GM19043 (cell line): ENCODE measurements around the gene SCAANT1.

Experiments used
- ATAC-seq: cut with Tn5 transposase; IDR thresholded peaks from one replicate; pipeline ENCODE4 v1.9.1; 2021; ENCODE audit warnings: low read depth; ENCODE audit not compliant: unreplicated experiment

The SCAANT1 gene

DNA sequence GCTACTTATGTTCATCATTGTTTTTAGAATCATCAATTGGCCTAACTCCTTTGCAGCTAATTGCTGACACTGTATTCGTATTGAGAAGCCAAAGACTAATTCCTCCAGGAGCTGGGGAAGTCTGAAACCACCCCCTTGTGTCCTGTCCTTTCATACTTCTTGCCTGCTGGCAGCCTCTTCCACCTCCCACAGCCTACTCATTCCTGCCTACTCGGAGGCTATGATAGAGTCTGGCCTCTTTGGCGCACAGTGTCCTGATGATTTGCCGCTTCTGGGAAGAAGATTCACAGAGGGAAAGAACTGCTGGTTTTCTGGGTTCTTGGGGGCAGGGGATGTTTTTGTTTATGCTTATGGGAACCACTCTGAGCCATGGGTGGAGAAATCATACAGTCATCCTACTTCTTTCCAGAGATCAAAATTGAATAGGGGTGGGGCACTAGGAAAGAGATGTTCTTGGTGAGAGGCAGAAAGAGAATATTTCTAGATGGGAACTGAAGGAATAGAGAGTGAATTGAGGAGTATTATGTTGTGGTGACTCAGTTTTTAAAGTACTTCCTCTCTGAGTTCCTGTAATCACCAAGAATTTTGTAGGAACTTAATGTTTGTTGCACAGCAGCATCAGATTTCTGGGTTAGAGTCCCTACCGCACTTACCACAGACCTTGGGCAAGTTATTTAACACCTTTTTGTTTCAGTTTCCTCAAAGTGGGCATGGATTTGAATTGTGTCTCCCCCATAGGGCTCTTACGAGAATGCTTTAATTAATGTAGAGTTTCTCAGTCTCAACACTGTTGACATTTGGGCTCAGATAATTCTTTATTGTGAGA is 22.1 kb upstream of the SCAANT1 start:
- no peak for ATAC-seq

DNA sequence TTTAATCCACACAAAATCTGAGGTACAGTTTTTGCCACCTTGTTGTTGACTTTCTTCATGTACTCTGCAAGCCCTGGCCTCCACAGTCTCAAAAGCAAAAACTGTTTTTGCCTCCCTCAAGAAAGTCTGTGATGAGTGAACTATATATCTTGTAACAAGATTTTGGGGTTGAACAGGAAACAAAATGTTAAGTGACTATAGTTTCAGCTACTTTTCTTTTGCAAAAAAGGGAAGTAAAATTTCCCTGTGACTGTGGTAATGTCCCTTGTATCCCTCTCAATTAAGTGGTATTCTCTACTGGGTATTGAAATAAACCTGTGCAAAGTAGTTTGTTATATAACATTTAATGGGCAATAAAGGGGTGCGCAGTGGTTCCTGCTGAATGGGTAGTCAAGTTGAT is 21.3 kb upstream of the SCAANT1 start:
- peak; percentile 67 for ATAC-seq

DNA sequence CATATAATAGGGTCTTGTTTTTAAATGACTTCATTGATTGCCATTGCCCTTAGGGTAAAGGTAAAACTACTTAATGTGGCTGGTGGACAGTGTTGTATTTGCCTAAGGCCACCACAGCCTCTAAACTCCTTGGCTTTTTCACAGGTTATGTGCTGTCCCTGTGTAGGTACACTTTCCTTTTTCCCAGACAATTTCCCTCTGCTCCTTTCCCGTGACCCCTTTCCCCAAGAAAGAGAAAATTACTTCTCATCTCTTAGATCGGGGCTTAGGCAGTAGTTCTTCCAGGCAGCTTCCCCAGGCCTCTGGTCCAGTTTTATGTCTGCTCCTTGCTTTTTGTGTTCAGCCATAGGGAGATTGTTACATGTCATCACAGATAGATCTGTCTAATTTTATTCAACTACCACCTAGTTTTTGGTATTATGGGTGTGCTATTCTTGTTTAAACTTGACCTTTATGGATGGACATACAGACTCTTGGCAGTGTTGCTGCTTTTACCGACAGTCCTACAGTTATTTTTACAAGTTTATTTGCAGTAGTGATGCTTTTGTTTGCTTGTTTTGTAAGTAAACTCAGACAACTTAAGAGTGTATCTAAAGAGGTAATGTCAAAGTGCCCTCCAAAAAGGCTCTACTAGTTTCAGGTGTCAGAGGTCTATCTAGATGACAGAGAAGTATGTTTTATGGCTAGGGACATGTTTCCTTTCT is 20.5 kb upstream of the SCAANT1 start:
- no peak for ATAC-seq

DNA sequence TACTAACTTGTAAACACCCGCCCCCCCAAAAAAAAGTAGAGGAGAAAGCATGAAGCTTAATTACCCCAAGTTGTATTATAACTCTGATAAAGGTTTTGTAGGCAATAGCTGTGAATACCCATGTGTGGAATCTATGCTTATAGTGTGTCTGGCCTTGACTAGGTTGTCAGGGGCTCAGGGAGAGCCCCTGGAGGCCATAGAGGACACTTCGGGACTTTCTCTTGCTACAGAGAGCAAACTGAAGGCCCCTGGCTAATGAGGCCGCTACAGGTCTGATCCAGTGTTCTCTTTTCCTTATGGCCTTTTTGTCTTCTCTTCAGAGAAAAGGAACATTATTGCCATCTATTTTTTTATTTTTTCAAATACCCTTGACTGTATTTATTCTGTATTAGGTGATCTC is 19.1 kb upstream of the SCAANT1 start:
- no peak for ATAC-seq

DNA sequence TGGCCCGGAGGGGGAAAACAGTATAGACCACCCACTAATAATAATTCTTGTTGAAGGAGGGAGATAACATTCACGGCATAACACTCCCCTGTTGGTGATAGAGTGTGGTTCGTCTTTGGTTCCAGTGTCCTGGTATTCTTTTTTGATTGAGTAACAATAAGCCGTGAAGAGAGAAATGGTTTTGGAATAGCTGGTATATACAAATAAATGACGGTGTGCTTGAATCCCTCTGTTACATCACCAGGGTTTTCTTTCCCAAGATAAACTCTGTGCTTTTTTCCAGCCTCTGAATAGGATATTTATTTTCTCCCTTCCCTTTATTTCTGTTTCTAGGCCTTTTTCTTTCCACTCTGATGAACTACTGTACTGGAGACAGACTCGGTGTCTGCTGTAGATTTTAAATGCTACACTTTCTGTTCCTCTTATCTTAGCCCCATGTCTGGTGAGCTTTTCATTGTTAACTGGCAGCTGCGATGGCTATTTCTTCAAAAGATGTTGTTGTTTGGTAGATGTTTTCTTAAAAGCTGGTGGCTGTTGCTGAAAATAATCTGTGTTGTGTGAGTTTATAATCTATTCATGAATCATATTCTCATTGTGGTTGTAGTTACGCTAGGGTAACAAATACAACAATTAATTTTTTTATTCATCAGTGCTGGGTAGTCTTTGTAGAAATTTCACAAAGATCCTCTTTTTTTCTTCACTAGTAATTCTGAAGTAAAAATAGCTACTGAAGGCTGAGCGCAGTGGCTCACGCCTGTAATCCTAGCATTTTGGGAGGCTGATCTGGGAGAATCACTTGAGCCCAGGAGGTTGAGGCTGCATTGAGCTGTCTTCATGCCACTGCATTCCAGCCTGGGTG is 15.5 kb upstream of the SCAANT1 start:
- ATAC-seq, result peak; percentile 89

DNA sequence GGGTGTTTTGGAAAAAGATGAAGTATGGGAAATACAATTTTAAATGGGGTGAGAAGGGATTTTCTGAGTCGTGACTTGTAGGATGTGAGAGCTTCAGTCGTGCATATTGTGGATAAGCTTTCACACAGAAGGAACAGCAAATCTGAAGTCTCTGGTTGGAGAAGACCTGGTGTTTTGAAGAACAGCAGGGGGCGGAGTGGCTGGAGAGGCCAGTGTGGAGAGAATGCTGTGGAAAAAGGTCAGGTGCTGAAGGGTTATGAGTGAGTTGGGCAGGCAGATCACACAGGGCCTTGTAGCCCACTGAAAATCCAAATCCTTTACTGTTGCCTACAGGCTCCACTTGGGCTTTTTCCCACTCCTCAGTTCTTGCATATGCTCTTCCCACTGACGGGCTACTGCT is 14.1 kb upstream of the SCAANT1 start:
- no peak for ATAC-seq

DNA sequence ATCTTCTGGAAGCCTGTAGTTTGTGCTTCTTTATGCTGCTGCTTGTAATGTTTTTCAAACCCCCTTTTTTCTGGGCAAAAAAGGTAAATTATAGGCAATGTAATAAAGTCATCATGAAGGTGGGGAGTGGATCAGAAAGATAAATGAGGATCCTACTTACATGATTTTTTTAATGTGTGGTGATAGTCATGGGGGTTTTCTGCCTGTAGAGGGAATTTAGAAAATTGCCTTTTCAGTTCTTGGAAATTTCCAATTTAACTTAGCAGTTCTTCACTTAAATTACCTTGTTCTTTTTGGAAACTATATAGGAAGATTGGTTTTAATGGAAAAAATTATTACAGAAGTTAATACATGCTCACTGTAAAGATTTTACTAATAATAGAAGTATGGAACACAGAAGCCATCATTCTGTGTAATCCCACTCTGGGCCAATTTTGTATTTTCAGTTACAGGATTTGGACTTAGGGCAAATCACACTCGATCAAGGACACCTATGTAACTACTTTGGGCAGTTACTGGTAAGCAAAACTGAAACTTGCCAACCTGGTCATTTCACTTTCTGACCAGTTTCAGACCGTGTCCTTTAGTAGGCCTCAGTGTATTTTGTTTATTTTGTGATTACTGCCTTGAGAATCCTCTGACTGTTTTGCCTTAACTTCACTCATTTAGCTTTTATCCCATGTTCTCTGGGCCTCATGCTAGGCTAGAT is 10.5 kb upstream of the SCAANT1 start:
- peak; percentile 3 for ATAC-seq

DNA sequence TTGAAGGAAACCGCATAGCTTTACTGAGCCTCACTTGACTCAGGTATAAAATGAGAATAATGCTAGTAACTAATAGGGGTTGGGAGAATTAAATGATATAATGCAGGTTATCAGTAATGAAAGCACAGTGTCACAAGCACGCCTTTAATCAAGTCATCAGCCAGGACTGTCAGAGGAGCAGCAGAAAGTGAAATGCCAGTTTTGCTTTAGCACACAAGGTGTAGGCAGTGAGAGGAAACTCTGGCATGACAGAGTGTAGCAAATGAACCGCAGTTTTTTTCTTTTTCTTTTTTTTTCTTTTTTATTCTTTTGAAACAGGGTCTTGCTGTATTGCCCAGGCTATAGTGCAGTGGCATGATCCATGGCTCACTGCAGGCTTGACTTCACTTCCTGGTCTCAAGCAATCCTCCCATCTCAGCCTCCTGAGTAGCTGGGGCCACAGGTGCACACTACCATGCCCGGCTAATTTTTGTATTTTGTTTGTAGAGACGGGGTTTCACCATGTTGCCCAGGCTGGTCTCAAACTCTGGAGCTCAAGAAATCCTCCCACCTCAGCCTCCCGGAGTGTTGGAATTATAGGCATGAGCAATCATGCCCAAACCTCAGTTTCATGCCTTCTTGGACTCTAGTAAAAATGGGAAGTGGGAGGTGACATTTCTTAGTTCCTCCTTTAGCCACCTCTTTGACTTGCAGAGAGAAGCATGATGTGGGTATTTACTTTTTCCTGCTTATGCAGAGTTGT is 9.7 kb upstream of the SCAANT1 start:
- peak; percentile 82 for ATAC-seq

DNA sequence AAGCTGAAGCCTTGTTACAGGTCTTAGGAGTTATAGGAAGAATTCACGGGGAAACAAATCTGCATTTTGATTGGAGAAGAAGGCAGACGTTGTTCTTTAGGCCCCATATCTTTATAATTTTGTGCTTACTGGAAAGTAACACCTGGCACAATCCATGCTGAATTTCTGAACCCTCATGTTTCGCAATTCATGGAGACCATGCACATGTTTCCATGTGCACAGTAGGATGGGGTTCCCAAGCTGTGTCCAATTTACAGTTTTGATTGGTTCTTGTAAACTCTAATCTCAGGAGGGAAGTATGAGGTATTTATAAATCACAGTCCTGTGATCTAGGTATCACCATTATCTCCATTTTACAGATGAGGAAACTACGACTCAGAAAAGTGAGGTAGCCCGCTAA is 7.8 kb upstream of the SCAANT1 start:
- ATAC-seq, result no peak

DNA sequence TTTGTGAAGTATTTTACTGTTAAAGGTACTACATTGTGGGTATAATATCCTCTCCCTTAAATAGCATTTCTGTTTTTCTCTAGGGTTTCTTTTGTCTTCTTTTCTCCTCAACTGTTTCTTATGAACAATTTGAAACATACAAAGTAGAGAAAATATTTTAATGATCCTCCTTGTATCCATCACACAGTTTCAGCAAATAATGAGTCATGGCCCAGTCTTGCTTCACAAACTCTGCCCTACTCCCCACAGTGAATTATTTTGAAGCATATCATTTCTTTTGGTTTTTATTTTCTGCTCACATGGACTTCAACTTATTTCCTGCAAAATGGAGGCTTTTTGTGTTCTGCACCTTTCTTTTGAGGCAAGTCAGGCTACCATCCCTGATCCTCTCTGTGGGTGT is 6.1 kb upstream of the SCAANT1 start:
- ATAC-seq, result no peak

DNA sequence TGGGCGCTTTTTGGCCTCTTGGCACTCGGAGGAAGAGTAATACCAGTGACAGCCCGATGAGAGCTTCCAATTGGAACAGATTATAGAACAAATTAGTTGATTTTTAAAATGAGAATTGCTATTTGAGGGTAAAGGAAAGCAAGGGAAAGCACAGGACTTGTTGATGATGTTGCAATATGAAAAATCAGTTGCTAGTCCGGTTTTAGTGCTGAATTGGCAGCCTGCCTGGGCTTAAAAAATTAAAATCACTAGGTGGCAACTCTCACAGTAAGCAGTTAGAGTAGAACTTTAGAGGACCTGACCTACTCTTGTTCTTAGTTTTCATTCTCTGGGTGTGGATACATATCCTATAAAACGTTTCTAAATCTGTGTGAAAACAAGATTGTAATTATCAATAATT is 2.1 kb upstream of the SCAANT1 start:
- ATAC-seq, result no peak

DNA sequence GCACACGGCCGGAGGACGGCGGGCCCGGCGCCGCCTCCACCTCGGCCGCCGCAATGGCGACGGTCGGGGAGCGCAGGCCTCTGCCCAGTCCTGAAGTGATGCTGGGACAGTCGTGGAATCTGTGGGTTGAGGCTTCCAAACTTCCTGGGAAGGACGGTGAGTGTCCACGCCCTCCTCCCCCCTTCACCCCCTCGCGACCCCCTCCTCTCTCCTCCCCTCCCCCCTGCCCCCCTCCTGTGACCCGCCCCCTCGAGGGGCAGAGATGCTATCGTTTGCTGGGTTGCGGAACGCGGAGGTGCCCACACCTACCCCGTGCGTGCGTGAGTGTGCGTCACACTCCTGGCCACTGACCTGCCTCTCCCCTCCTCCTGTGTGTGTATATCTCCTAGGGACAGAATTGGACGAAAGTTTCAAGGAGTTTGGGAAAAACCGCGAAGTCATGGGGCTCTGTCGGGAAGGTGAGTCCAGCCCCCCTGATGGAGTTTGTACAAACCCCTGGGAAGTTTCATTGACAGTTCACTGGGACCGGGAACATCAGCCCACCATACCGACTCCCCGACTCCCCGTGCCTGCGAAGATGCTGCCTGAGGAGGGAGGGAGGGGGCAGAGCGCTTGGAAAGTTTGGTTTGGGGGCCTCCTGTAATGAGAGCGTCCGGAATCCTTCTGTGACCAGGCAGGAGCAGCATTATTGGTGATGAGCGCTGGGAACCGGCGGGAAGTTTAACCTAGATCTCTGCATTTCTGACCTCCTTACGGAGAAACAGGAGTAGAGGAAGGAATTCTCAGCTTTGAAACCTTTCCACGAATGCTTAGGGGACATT is 795 bp upstream of the SCAANT1 start:
- ATAC-seq, result peak; percentile 20

DNA sequence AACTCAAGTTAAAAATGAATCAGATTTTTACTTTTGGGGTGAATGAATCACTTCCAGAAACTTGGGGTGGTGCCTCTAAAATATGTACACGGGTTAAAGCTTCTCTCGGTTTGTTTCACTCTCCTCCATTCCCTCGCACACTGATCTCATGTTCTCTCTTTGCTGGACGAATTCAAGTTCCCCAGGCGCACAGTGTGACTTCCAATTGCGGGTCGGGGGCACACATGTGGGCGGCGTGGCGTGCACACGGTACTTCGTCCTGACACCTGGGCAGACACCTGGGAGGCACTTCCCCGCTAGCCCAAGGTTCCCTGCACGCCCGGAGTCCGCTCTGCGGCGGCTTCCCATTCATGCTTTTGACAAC is 692 bp downstream of the SCAANT1 start:
- no peak for ATAC-seq

DNA sequence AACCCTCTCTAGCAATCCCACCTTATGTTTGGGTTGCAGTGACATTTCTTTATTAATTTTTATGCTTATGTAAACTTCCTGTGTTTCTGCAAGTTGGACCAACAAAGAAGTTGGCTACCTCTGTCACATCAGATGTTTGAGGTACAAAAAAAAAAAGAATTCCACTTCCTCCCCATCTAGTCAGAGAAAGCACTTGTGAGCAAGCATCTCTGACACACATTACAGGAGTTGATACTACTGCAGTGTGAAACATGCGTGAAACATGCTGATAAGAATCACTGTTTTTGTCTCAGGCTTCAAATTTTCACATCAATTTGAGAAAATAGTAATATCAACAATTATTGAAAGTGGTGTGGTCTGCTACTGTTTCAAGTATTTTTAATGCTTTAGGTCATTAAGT is 1.3 kb downstream of the SCAANT1 start:
- ATAC-seq, result no peak

DNA sequence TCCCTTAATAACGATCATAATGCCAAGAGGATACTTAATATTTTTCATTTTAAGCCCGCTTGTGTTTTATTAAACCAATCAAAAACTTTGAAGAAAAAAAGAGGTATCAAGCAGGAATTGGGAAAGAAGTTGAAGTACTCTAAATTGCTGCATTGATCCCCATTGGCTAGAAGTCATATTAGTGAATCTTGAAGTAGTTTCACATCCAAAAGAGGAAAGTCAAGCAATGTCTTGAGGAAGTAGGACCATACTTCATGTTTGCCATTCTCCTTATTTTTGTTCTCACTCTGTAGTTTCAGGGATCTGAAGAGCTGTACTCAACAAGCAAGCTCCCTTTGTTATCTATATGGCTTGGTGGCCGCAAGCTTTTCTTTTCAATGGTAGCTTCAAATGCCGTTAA is 2.2 kb downstream of the SCAANT1 start:
- no peak for ATAC-seq

DNA sequence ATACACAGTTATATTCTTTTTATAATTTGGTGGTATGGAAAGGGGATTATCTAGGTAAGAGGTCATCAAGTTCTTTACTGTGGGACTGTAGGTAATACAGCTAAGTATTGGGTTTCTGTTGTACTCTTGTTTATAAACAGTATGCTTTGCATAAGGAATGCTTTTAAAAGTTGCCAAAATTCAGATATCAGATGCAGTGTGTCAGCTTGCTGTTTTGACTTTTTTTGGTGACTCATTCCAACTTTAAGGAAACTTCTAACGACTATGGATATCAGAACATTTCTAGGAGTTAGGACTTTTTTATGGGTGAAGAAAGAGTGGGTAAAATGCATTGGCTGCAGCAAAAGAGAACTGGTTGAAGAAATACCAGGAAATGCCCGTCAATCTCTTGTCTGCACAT is 2.8 kb downstream of the SCAANT1 start:
- ATAC-seq, result no peak

DNA sequence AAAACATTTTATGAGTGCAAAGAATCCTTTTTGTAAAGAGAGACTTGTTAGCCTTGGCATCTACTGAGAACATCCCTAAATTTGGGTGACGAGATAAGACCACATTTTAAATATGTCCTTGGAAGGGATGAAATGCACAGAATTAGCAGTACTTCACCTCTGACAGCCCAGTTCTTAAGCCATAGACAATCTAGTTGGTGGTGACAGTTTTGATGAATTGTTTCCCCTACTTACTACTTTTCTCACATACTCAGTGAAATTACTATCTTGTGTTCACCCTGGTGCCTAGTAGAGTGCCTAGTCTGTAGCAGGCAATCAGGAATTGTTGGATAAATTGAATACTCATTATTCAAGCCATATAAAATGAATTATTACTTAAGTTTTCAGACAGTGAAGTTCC is 3.4 kb downstream of the SCAANT1 start:
- no peak for ATAC-seq

DNA sequence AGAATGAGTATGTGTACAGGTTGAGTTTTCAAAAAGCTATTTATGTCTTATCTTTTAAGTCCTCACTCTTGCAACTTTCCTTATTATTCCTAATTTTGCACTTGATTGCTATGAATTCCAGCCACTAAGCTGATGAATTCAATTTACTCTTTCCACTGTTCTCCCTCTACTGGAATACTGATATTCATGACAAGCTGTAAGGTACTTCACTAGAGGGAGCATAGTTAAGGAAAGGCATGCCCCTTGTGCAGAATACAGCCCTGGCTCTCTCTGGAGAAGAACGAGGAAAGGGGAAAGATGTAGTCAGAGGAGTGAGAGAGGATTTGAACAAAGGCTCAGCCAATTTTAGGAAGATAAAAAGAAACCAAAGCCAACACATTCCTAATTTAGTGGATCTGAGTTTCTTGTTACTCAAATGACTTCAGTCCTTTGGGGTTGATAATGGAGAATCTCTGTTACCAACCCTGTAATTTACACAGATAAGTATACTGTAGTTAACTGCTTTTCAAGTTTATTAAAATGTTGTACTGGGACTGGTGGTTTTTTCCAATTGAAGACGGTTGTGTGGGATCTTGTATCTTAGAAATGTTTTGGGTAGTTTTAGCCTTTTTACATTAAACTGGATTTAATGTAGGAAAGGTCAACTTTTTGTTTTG is 4.0 kb downstream of the SCAANT1 start:
- no peak for ATAC-seq
